HL-60 (cell line): Measurements from ENCODE around the gene COPB1.
A peak's percentile ranks its signal among the peaks of the same experiment; 100 is the strongest.

Experiments used
- DNase-seq, 2 experiments: peaks; one replicate each; pipeline ENCODE4 v3.0.0-alpha.2; 2010 to 2020; ENCODE audit warnings: low read depth in 1 of 2, low spot score in 1 of 2
- H3K27ac ChIP-seq: fragments of 250-450 bp; sonication (Bioruptor Pico); replicated peaks from 2 replicates; pipeline ENCODE4 v1.5.1; 2020; ENCODE audit warnings: mild to moderate bottlenecking, moderate library complexity
- H3K27me3 ChIP-seq: fragments of 250-450 bp; sonication (Bioruptor Pico); 2 replicates; pipeline ENCODE4 v1.5.1; 2021; ENCODE audit warnings: mild to moderate bottlenecking, moderate library complexity; ENCODE audit not compliant: insufficient read depth, poor library complexity, severe bottlenecking
- H3K4me3 ChIP-seq: replicated peaks from 2 replicates; pipeline ENCODE4 v1.5.1; 2011; ENCODE audit warnings: mild to moderate bottlenecking, control low read depth, low read length; ENCODE audit not compliant: insufficient read depth
- CTCF ChIP-seq: IDR thresholded peaks from one replicate; pipeline ENCODE4 v1.5.1; 2011; ENCODE audit warnings: low read length, control low read depth, inconsistent platforms; ENCODE audit not compliant: insufficient read depth
- GABPA ChIP-seq: IDR thresholded peaks from 2 replicates; pipeline ENCODE4 v1.6.1; 2012; ENCODE audit warnings: low read depth
- POLR2AphosphoS5 ChIP-seq: IDR thresholded peaks from 2 replicates; pipeline ENCODE4 v1.6.1; 2012; ENCODE audit warnings: low read depth
- REST ChIP-seq: IDR thresholded peaks from 2 replicates; pipeline ENCODE4 v1.6.1; 2012; ENCODE audit warnings: low read depth; ENCODE audit not compliant: insufficient replicate concordance
- SPI1 ChIP-seq: IDR thresholded peaks from 2 replicates; pipeline ENCODE4 v1.6.1; 2012; ENCODE audit warnings: low read depth, mild to moderate bottlenecking, borderline replicate concordance

COPB1 gene

GRCh38 chr11:14506532-14506931, 6.9 kb upstream of the COPB1 start:
- TF ChIP-seq CTCF (no peak), POLR2AphosphoS5 (no peak)
- Histone ChIP-seq H3K27me3 (no peaks in the 10 kb centered on the region), H3K27ac (no peak overlapping the region), H3K4me3 (no peak overlapping the region)
- DNase-seq, result no peak

GRCh38 chr11:14503023-14503422, 3.4 kb upstream of the COPB1 start:
- no peak for DNase-seq
- TF ChIP-seq CTCF (no peak), REST (no peak), GABPA (no peak), SPI1 (no peak), POLR2AphosphoS5 (no peak)
- Histone ChIP-seq H3K4me3 (no peak overlapping the region), H3K27ac (no peak overlapping the region), H3K27me3 (no peaks in the 10 kb centered on the region)

GRCh38 chr11:14502039-14502438, 2.4 kb upstream of the COPB1 start:
- TF ChIP-seq GABPA (no peak), CTCF (no peak), POLR2AphosphoS5 (no peak), REST (no peak), SPI1 (no peak)
- Histone ChIP-seq H3K4me3 (no peak overlapping the region), H3K27ac (no peak overlapping the region), H3K27me3 (no peaks in the 10 kb centered on the region)
- DNase-seq, result no peak

GRCh38 chr11:14500181-14500651, 605 bp upstream of the COPB1 start:
- DNase-seq, result peak in 1 of 2 experiments; percentile 52
- Histone ChIP-seq H3K4me3 (peak overlapping the region; percentile 87), H3K27me3 (no peaks in the 10 kb centered on the region), H3K27ac (peak overlapping the region; percentile 90)
- TF ChIP-seq GABPA (no peak), SPI1 (no peak), CTCF (no peak), REST (no peak), POLR2AphosphoS5 (no peak)
